Endothelial cell of umbilical vein (primary cell): ENCODE measurements around the gene DAPK2.

ENCODE experiments used
- EZH2 ChIP-seq: IDR thresholded peaks from 2 replicates; pipeline ENCODE4 v1.6.1; 2012; ENCODE audit warnings: borderline replicate concordance, low read depth, mild to moderate bottlenecking, moderate library complexity, low read length, inconsistent platforms; ENCODE audit not compliant: severe bottlenecking
- JUN ChIP-seq: IDR thresholded peaks from 2 replicates; pipeline ENCODE4 v1.6.1; 2011; ENCODE audit warnings: borderline replicate concordance, low read depth; ENCODE audit not compliant: insufficient read length, insufficient read depth
- MYC ChIP-seq: IDR thresholded peaks from one replicate; pipeline ENCODE4 v1.6.1; 2011; ENCODE audit warnings: mild to moderate bottlenecking, low read depth, low read length
- POLR2A ChIP-seq: IDR thresholded peaks from 2 replicates; pipeline ENCODE4 v1.6.1; 2012; ENCODE audit warnings: low read depth, mild to moderate bottlenecking, control low read depth, low read length
- POLR2AphosphoS5 ChIP-seq: IDR thresholded peaks from 2 replicates; pipeline ENCODE4 v1.6.1; 2012; ENCODE audit warnings: low read depth, mild to moderate bottlenecking, control low read depth, low read length, moderate library complexity; ENCODE audit not compliant: insufficient read depth
- TF ChIP-seq, protein P1 (sequence below), 2 donors: IDR thresholded peaks; 1 replicate in 1 of 2; 2 replicates in 1 of 2; pipeline ENCODE4 v1.5.1; 2011; ENCODE audit warnings: low read length in 2 of 2, mild to moderate bottlenecking in 2 of 2, moderate library complexity in 2 of 2, control low read depth in 1 of 2, inconsistent platforms in 1 of 2, low read depth in 1 of 2; ENCODE audit not compliant: insufficient read depth in 1 of 2; ENCODE audit errors: extremely low read depth in 1 of 2
- TF ChIP-seq, protein P2 (sequence below): IDR thresholded peaks from 2 replicates; pipeline ENCODE4 v1.6.1; 2011; ENCODE audit not compliant: insufficient read depth, insufficient read length

GRCh38 chr15:64026591-64026990 is 19.7 kb downstream of the DAPK2 start:
- TF ChIP-seq, protein P1, sequence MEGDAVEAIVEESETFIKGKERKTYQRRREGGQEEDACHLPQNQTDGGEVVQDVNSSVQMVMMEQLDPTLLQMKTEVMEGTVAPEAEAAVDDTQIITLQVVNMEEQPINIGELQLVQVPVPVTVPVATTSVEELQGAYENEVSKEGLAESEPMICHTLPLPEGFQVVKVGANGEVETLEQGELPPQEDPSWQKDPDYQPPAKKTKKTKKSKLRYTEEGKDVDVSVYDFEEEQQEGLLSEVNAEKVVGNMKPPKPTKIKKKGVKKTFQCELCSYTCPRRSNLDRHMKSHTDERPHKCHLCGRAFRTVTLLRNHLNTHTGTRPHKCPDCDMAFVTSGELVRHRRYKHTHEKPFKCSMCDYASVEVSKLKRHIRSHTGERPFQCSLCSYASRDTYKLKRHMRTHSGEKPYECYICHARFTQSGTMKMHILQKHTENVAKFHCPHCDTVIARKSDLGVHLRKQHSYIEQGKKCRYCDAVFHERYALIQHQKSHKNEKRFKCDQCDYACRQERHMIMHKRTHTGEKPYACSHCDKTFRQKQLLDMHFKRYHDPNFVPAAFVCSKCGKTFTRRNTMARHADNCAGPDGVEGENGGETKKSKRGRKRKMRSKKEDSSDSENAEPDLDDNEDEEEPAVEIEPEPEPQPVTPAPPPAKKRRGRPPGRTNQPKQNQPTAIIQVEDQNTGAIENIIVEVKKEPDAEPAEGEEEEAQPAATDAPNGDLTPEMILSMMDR (IDR thresholded peaks at IDR 0.05; ENCODE audit: extremely low read depth in 1 of 2, insufficient read depth in 1 of 2, low read depth in 1 of 2, low read length in 2 of 2) = no peak
- TF ChIP-seq POLR2A (no peak), POLR2AphosphoS5 (no peak), MYC (no peak), JUN (no peak), EZH2 (no peak)
- TF ChIP-seq, protein P2, sequence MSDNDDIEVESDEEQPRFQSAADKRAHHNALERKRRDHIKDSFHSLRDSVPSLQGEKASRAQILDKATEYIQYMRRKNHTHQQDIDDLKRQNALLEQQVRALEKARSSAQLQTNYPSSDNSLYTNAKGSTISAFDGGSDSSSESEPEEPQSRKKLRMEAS = no peak
